Keratinocyte (primary cell): ENCODE results near the gene SLC16A4. TPM values are rescaled to one million over a fixed set of nuclear protein-coding genes. Genes with fewer than 3 reads are reported as not detected.
A peak's percentile ranks its signal among the peaks of the same experiment; 100 is the strongest.

Experiments
- DNase-seq: peaks from one replicate; pipeline ENCODE4 v3.0.0-alpha.2; 2011; ENCODE audit warnings: low read depth, missing footprints, low spot score
- FAIRE-seq: peaks from 2 replicates; lab custom pipeline; 2011; peaks lifted over from hg19 to GRCh38; lab: Jason Lieb, UNC
- H2AFZ ChIP-seq: 2 replicates; pipeline ENCODE4 v1.6.0; 2012; ENCODE audit warnings: low read length, control low read depth, inconsistent platforms; ENCODE audit not compliant: control insufficient read depth
- H3K27ac ChIP-seq: 2 replicates; pipeline ENCODE4 v1.5.1; 2011; ENCODE audit warnings: low read length; ENCODE audit not compliant: control insufficient read depth, insufficient read depth
- H3K27me3 ChIP-seq: 3 replicates; pipeline ENCODE4 v1.6.0; 2011; ENCODE audit warnings: low read length; ENCODE audit not compliant: control insufficient read depth, insufficient read depth; ENCODE audit errors: extremely low read depth
- H3K36me3 ChIP-seq, 2 experiments: 2 replicates in 1 of 2; 3 replicates in 1 of 2; pipeline ENCODE4 v1.5.1; 2011; ENCODE audit warnings: low read length in 2 of 2, mild to moderate bottlenecking in 1 of 2; ENCODE audit not compliant: control insufficient read depth in 2 of 2, insufficient read depth in 2 of 2; ENCODE audit errors: extremely low read depth in 1 of 2
- H3K4me1 ChIP-seq: 3 replicates; pipeline ENCODE4 v1.5.1; 2011; ENCODE audit warnings: low read length; ENCODE audit not compliant: control insufficient read depth, insufficient read depth; ENCODE audit errors: extremely low read depth
- H3K4me2 ChIP-seq: 3 replicates; pipeline ENCODE4 v1.6.0; 2011; ENCODE audit warnings: low read depth, low read length; ENCODE audit not compliant: control insufficient read depth, insufficient read depth; ENCODE audit errors: extremely low read depth
- H3K4me3 ChIP-seq, 3 experiments: fragments of 200-600 bp in 1 of 3; sonication (generic) in 1 of 3; 2 replicates in 2 of 3; 3 replicates in 1 of 3; pipeline ENCODE4 v1.5.1; 2011 to 2016; ENCODE audit warnings: low read length in 3 of 3, mild to moderate bottlenecking in 3 of 3, control low read depth in 2 of 3, inconsistent platforms in 1 of 3, low read depth in 1 of 3, mixed read lengths in 1 of 3, mixed run types in 1 of 3, moderate library complexity in 1 of 3; ENCODE audit not compliant: control insufficient read depth in 2 of 3, insufficient read depth in 2 of 3; ENCODE audit errors: extremely low read depth in 1 of 3
- H3K79me2 ChIP-seq: 2 replicates; pipeline ENCODE4 v1.6.0; 2012; ENCODE audit warnings: low read length; ENCODE audit not compliant: control insufficient read depth, insufficient read depth
- H3K9ac ChIP-seq: 3 replicates; pipeline ENCODE4 v1.6.0; 2011; ENCODE audit warnings: low read length; ENCODE audit not compliant: control insufficient read depth, insufficient read depth; ENCODE audit errors: extremely low read depth
- H3K9me1 ChIP-seq: 3 replicates; pipeline ENCODE4 v1.6.0; 2011; ENCODE audit warnings: low read length; ENCODE audit not compliant: control insufficient read depth, insufficient read depth; ENCODE audit errors: extremely low read depth
- H3K9me3 ChIP-seq: 2 replicates; pipeline ENCODE4 v1.5.1; 2012; ENCODE audit warnings: low read depth, low read length; ENCODE audit not compliant: control insufficient read depth
- H4K20me1 ChIP-seq: 3 replicates; pipeline ENCODE4 v1.6.0; 2011; ENCODE audit warnings: low read length; ENCODE audit not compliant: control insufficient read depth, insufficient read depth; ENCODE audit errors: extremely low read depth
- CTCF ChIP-seq, 3 experiments: IDR thresholded peaks in 1 of 3; conservative IDR thresholded peaks in 1 of 3; optimal IDR thresholded peaks in 1 of 3; 2 replicates in 2 of 3; 3 replicates in 1 of 3; pipeline versions ENCODE3 to v1.5.1; 2011; ENCODE audit warnings: low read length in 3 of 3, mild to moderate bottlenecking in 3 of 3, moderate library complexity in 2 of 3, control low read depth in 1 of 3, inconsistent platforms in 1 of 3; ENCODE audit not compliant: insufficient read depth in 2 of 3; ENCODE audit errors: extremely low read depth in 1 of 3
- EZH2 ChIP-seq: IDR thresholded peaks from one replicate; pipeline ENCODE4 v1.6.1; 2012; ENCODE audit warnings: inconsistent platforms, mild to moderate bottlenecking, low read length, moderate library complexity
- dilution Hi-C: fragments of 300-500 bp; cut with MboI; formaldehyde crosslinking; loops from one replicate; pipeline ENCODE4 v1.7.0; 2020; ENCODE audit warnings: low sequenced_read_pairs; ENCODE audit not compliant: extremely low pct_ligation_motif_present
- polyA plus RNA-seq, 5 experiments: library from polyadenylated mRNA; depleted of rRNA in 3 of 5; stranded (reverse) in 3 of 5; stranded (forward) in 1 of 5; unstranded in 1 of 5; fragments of >200 nt; gene quantifications; 1 replicate in 1 of 5; 2 replicates in 3 of 5; 3 replicates in 1 of 5; pipeline versions ENCODE4 v1.2.1 to v1.2.3, GENCODE V29; 2011 to 2012; ENCODE audit warnings: missing spikeins in 2 of 5, low read depth in 1 of 5, low replicate concordance in 1 of 5

The SLC16A4 gene
- polyA plus RNA-seq, 1 donor (not counting 4 experiments of a cell fraction or from before 2014, with no cell fraction given), result 0.92 TPM

DNA sequence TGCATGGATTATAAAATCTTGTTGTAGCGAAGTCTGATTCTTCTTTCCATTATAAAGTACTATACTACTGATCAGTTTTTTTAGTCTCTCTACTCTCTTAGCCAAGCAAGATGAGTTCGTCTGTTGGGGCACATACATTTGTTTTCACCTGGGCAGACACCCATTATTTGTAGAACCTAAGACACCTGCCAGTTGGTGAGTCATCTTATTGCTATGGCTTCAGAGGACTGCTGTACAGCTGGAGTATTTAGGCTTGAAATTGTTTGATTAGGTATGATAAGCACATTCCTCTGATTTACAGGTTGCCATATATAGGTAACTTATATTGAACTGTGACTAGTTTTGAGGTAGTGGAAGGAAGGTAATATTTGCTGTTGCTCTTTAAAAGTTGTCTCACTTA is 34.4 kb downstream of the SLC16A4 start:
- Histone ChIP-seq H3K4me1 (peaks cover 3% of the 10 kb centered on the region), H3K9me1 (no peaks in the 10 kb centered on the region), H3K4me3 (no peak overlapping the region), H2AFZ (no peak overlapping the region), H3K27me3 (no peaks in the 10 kb centered on the region), H3K79me2 (peaks cover 37% of the 10 kb centered on the region), H3K27ac (no peak overlapping the region), H3K36me3 (peaks cover 0 to 10% of the 10 kb centered on the region in 2 experiments), H3K9me3 (no peaks in the 10 kb centered on the region), H3K4me2 (no peak overlapping the region), H3K9ac (no peak overlapping the region), H4K20me1 (peaks cover 2% of the 10 kb centered on the region)
- dilution Hi-C loops, result no loop called here
- TF ChIP-seq EZH2, result no peak
- TF ChIP-seq CTCF (optimal IDR thresholded peaks at IDR 0.05 in 1 of 3, IDR thresholded peaks at IDR 0.05 in 1 of 3, conservative IDR thresholded peaks at IDR 0.05 in 1 of 3; ENCODE audit: extremely low read depth in 1 of 3, insufficient read depth in 2 of 3, low read length in 3 of 3), result no peak
- DNase-seq (no peak), FAIRE-seq (peak; percentile 90)

DNA sequence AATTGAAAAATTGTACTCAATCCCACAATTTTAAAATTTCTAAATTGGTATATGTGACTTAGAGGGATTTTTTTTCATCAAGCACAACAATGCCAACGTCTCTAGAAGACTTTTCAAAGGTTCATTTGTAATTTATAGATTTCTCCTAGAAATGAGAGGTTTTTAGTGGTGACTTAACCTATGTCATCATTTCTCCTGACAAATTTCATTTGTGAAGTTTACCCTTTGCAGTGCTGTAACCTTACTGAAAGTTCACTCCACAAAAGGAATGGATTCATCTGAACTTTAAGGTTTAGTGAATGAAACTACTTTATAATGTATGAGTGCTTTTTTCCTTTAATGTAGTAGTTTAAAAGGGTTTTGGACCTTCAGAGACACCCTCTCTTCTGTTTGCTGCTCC is 35.5 kb downstream of the SLC16A4 start:
- DNase-seq (no peak), FAIRE-seq (no peak)
- H2AFZ ChIP-seq, result no peak overlapping the region
- dilution Hi-C loops, result no loop called here
- no peak overlapping the region for H3K4me3 ChIP-seq
- no peak overlapping the region for H3K9ac ChIP-seq
- no peak overlapping the region for H3K4me2 ChIP-seq
- H3K4me1 ChIP-seq, result peaks cover 6% of the 10 kb centered on the region
- H3K27me3 ChIP-seq, result no peaks in the 10 kb centered on the region
- peaks cover 2% of the 10 kb centered on the region for H4K20me1 ChIP-seq
- no peak for TF ChIP-seq EZH2
- H3K36me3 ChIP-seq, result peaks cover 0 to 12% of the 10 kb centered on the region in 2 experiments
- no peak overlapping the region for H3K27ac ChIP-seq
- H3K79me2 ChIP-seq, result peaks cover 44% of the 10 kb centered on the region
- H3K9me3 ChIP-seq, result no peaks in the 10 kb centered on the region
- H3K9me1 ChIP-seq, result peaks cover 3% of the 10 kb centered on the region

DNA sequence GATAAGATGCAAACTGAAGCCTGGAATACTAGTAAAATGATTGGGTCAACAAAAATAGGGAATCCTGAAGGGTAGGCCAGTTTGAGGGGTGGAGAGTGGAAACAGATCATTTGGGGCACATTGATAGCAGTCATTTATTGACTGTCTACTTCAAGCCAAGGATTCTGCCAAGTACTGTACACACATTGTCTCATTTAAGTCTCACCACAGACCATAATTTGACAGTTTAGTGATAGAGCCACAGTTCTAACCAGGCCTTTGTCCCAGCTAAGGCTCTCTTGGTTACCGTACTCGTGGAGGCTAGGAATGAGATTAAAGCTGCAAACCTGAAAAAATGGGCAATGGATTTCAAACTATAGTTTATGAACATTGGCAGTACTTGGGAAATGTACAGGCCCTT is 40.5 kb downstream of the SLC16A4 start:
- peaks cover 9% of the 10 kb centered on the region for H3K4me1 ChIP-seq

More for the DNA sequence above, 40.5 kb downstream of the SLC16A4 start:
- Histone ChIP-seq H3K9me1 (peaks cover 3% of the 10 kb centered on the region), H3K79me2 (peaks cover 75% of the 10 kb centered on the region), H3K36me3 (peaks cover 6 to 8% of the 10 kb centered on the region in 2 experiments), H3K27me3 (no peaks in the 10 kb centered on the region), H3K4me3 (no peak overlapping the region), H4K20me1 (peaks cover 2% of the 10 kb centered on the region), H2AFZ (no peak overlapping the region), H3K27ac (no peak overlapping the region), H3K9me3 (no peaks in the 10 kb centered on the region), H3K4me2 (no peak overlapping the region), H3K9ac (no peak overlapping the region)
- TF ChIP-seq CTCF (optimal IDR thresholded peaks at IDR 0.05 in 1 of 3, IDR thresholded peaks at IDR 0.05 in 1 of 3, conservative IDR thresholded peaks at IDR 0.05 in 1 of 3; ENCODE audit: extremely low read depth in 1 of 3, insufficient read depth in 2 of 3, low read length in 3 of 3) (no peak), EZH2 (no peak)
- DNase-seq (no peak), FAIRE-seq (no peak)
- dilution Hi-C loops, result no loop called here
